ENCODE data around the gene DDX24. TPM values are rescaled to one million over a fixed set of nuclear protein-coding genes. Genes with fewer than 3 reads are reported as not detected.

DDX24 gene
- total RNA-seq, 1 donor from 2014 or later = 191 TPM

DNA sequence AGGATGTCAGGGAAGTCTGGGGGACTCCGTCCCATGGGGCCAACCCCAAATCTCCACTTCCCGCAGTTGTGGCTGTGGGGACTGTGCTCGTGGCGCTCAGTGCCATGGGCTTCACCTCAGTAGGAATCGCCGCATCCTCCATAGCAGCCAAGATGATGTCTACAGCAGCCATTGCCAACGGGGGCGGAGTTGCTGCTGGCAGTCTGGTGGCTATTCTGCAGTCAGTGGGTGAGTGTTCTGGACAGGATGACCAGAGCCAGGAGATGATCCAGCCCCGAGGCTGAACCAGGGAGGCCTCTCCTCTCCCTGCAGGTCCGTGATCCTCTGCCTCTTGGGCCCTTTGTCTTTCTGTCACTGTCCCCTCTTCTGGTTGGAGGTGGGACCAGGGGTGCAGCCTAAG is 20.7 kb upstream of the DDX24 start:
- Histone ChIP-seq H3K27me3 (no peaks in the 10 kb centered on the region), H3K4me1 (no peaks in the 10 kb centered on the region), H3K27ac (no peak overlapping the region), H3K9me3 (no peaks in the 10 kb centered on the region), H3K36me3 (no peaks in the 10 kb centered on the region), H3K4me3 (no peak overlapping the region)
- TF ChIP-seq, protein P1, sequence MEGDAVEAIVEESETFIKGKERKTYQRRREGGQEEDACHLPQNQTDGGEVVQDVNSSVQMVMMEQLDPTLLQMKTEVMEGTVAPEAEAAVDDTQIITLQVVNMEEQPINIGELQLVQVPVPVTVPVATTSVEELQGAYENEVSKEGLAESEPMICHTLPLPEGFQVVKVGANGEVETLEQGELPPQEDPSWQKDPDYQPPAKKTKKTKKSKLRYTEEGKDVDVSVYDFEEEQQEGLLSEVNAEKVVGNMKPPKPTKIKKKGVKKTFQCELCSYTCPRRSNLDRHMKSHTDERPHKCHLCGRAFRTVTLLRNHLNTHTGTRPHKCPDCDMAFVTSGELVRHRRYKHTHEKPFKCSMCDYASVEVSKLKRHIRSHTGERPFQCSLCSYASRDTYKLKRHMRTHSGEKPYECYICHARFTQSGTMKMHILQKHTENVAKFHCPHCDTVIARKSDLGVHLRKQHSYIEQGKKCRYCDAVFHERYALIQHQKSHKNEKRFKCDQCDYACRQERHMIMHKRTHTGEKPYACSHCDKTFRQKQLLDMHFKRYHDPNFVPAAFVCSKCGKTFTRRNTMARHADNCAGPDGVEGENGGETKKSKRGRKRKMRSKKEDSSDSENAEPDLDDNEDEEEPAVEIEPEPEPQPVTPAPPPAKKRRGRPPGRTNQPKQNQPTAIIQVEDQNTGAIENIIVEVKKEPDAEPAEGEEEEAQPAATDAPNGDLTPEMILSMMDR (IDR thresholded peaks at IDR 0.05) = no peak
- ATAC-seq = no peak
- intact Hi-C loops (cut with DNase I) = no loop called here
- DNase-seq = no peak

DNA sequence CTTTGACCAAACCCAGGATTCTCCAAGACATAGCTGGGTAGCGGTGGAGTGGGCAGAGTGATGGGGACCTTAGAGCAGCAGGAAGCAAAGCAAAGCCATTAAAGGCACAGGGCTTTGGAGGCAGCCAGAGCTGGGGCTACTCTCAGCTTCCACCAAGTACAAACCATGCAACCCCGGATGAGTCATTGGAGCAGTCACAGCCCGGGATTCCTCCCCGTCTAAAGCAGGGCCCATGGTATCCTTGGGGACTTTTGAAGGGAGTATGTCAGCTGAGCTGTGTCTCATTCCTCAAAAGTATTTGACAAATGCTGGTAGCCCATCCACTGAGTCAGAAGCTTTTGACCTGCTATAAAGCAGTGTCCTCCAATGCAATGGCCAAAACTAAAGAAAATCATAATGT is 19.8 kb upstream of the DDX24 start:
- no peak for ATAC-seq

DNA sequence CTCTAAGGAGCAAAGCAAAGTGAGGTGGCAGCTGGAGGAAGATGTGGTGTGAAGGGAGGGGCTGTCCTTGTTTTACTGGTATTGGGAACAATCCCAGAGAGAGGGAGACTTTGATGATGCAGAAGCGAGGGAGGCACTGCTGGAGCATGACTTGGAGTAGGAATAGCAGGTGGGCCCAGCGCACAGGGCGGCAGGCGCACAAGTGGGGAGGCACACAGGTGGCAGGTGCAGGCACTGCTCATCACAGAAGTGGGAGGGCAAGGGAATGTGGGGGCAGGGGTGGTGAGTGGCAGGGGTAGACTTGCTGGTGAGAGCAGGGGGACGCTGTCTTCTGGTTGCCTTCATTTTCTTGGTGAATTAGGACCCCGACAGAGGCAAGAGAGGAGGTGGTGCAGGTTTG is 18.0 kb upstream of the DDX24 start:
- Histone ChIP-seq H3K9me3 (no peaks in the 10 kb centered on the region), H3K4me3 (no peak overlapping the region), H3K36me3 (no peaks in the 10 kb centered on the region), H3K27me3 (no peaks in the 10 kb centered on the region), H3K4me1 (no peaks in the 10 kb centered on the region), H3K27ac (no peak overlapping the region)
- DNase-seq = no peak
- TF ChIP-seq, protein P1 (IDR thresholded peaks at IDR 0.05) = no peak
- ATAC-seq = no peak
- intact Hi-C loops (cut with DNase I) = no loop called here

More for the DNA sequence above, 19.8 kb upstream of the DDX24 start:
- no peaks in the 10 kb centered on the region for H3K4me1 ChIP-seq
- TF ChIP-seq, protein P1 (IDR thresholded peaks at IDR 0.05) = no peak
- no peaks in the 10 kb centered on the region for H3K9me3 ChIP-seq
- DNase-seq = no peak
- no peak overlapping the region for H3K27ac ChIP-seq
- intact Hi-C loops (cut with DNase I) = no loop called here
- no peaks in the 10 kb centered on the region for H3K27me3 ChIP-seq
- no peaks in the 10 kb centered on the region for H3K36me3 ChIP-seq
- H3K4me3 ChIP-seq = no peak overlapping the region

DNA sequence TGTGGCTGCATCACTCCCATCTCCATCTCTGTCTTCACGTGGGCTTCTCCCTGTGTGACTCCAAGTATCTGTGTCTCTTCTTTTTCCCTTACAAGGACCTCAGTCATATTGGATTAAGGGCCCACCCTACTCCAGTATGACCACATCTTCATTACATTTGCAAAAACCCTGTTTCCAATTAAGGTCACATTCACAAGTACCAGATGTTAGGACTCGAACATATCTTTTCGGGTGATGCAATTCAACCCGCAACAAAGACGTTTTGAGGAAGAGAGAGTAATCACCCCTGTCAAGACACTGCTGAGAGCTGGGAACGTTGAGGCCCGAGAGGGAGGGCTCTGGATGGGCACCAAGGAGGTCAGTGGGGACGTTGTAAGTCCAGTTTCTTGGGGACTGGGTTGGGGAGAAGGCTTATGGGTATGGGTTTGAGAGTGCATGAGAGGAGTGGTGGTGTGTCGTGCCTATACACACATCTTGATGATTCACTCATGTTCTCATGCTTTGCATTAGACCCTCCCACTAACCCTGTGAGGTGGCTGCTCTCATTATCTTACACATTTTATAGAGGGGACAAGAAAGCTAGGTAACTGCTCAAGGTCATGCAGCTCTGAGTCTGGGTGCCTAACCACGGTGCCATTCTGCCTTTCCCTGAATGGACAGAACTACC is 17.5 kb upstream of the DDX24 start:
- no peaks in the 10 kb centered on the region for H3K9me3 ChIP-seq
- H3K4me3 ChIP-seq = no peak overlapping the region
- TF ChIP-seq, protein P1 (IDR thresholded peaks at IDR 0.05) = no peak
- DNase-seq (no peak), ATAC-seq (no peak)
- H3K27ac ChIP-seq = no peak overlapping the region
- intact Hi-C loops (cut with DNase I) = no loop called here
- no peaks in the 10 kb centered on the region for H3K4me1 ChIP-seq
- no peaks in the 10 kb centered on the region for H3K36me3 ChIP-seq
- H3K27me3 ChIP-seq = no peaks in the 10 kb centered on the region

DNA sequence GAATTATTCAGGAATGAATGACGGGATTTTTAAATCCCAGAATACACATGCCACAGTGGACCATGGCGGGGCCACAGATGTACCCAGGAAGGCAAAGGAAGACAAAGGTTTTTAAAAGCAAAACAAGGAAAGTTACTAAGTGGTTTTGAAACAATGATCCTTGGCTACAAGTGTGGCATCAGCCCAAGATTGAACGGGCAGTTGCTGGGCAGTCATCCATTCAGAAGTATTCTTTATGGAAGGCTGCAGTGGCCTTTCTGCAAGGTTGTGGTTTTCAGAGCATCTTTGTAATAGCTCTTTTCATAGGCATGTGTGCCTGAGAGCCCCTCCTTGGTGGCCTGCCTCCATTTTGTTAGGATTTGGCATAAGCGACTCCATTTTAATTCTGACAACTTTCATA is 16.1 kb upstream of the DDX24 start:
- TF ChIP-seq, protein P1 (IDR thresholded peaks at IDR 0.05) = no peak
- Histone ChIP-seq H3K9me3 (no peaks in the 10 kb centered on the region), H3K4me3 (no peak overlapping the region), H3K4me1 (no peaks in the 10 kb centered on the region), H3K27me3 (no peaks in the 10 kb centered on the region), H3K36me3 (no peaks in the 10 kb centered on the region), H3K27ac (no peak overlapping the region)
- ATAC-seq = no peak
- DNase-seq = no peak
- intact Hi-C loops (cut with DNase I) = no loop called here

DNA sequence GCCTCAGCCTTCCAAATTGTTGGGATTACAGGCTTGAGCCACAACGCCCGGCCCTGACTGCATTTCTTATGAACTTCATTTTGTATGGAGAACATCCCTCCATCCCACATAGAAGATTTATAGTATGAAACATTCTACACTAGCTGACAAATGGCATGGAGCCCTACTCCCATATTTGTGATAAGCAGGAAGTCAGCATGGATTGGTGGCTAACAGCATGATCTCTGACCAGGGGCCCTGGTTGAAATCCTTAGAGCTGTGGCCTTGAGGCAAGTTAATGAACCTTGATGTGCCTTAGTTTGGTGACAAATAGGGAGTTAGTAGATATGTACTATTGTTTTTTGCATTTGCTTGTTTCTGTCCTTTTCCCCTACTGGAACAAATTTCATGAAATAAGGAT is 12.4 kb upstream of the DDX24 start:
- H3K4me1 ChIP-seq = no peaks in the 10 kb centered on the region
- DNase-seq (no peak), ATAC-seq (no peak)
- no peak overlapping the region for H3K4me3 ChIP-seq
- no peaks in the 10 kb centered on the region for H3K36me3 ChIP-seq
- no peak overlapping the region for H3K27ac ChIP-seq
- intact Hi-C loops (cut with DNase I) = no loop called here
- TF ChIP-seq, protein P1 (IDR thresholded peaks at IDR 0.05) = no peak
- H3K9me3 ChIP-seq = no peaks in the 10 kb centered on the region
- H3K27me3 ChIP-seq = no peaks in the 10 kb centered on the region

Data from upper lobe of right lung (tissue), 1 donor.